ENCODE results near the gene TMCO4. TPM values are rescaled to one million over a fixed set of nuclear protein-coding genes. Genes with fewer than 3 reads are reported as not detected.
A peak's percentile ranks its signal among the peaks of the same experiment; 100 is the strongest.

TMCO4 gene
- total and polyA plus RNA-seq, 4 experiments from 2014 or later, result 14.9 to 32.7 (median 22.7) TPM

DNA sequence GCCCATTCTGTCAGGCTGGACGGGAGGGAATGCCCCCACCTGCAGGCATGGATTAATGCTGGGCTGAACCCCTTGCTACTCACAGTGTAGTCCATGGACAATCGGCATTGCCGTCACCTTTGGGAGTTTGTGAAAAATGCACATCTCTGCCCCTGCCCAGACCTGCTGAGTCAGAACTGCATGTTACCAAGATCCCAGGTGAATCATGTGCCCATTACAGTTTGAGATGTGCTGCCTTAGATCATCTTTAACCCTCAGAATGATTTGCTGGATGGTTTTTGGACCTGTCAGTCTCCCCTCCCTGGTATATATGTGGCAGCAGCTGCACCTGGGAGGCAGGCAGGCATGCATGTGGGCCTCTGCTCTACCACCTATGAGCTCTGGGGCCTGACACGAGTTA, 120.0 kb downstream of the TMCO4 start:
- ChIA-PET CTCF (ENCODE audit: partially characterized antibody) (interaction anchor here (1.1 kb wide), 1 partner anchor 17 kb away, joined by 3 read pairs; no protein-coding TSS in a partner anchor), POLR2A (ENCODE audit: partially characterized antibody) (no interaction called here)
- Mint-ChIP-seq H3K27ac (peak overlapping the region in 1 of 7 donors; percentile 64), H3K36me3 (peaks cover 5 to 7% of the 10 kb centered on the region in 2 donors), H3K4me1 (peaks cover 0 to 5% (median 3%) of the 10 kb centered on the region in 4 donors), H3K27me3 (peaks cover 0 to 5% of the 10 kb centered on the region in 2 donors), H3K4me3 (no peak overlapping the region), H3K9me3 (no peaks in the 10 kb centered on the region)
- Histone ChIP-seq H3K4me3 (ENCODE audit: low read length in 2 of 2) (no peak overlapping the region), H3K27me3 (ENCODE audit: insufficient read depth, low read length) (no peaks in the 10 kb centered on the region), H3K27ac (ENCODE audit: low read depth, low read length) (no peak overlapping the region), H3K9me3 (ENCODE audit: control insufficient read depth in 1 of 2, low read length in 2 of 2) (no peaks in the 10 kb centered on the region), H3K36me3 (ENCODE audit: insufficient read depth, low read length) (no peaks in the 10 kb centered on the region), H3K4me1 (ENCODE audit: insufficient read depth, low read length) (no peaks in the 10 kb centered on the region)
- intact Hi-C loops (cut with micrococcal nuclease), result no loop called here
- DNase-seq, result no peak

DNA sequence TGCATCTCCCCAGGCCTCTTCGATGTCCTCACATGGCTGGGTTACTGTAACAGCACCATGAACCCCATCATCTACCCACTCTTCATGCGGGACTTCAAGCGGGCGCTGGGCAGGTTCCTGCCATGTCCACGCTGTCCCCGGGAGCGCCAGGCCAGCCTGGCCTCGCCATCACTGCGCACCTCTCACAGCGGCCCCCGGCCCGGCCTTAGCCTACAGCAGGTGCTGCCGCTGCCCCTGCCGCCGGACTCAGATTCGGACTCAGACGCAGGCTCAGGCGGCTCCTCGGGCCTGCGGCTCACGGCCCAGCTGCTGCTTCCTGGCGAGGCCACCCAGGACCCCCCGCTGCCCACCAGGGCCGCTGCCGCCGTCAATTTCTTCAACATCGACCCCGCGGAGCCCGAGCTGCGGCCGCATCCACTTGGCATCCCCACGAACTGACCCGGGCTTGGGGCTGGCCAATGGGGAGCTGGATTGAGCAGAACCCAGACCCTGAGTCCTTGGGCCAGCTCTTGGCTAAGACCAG, 120.7 kb downstream of the TMCO4 start:
- Mint-ChIP-seq H3K4me3 (no peak overlapping the region), H3K27me3 (peaks cover 0 to 5% of the 10 kb centered on the region in 2 donors), H3K27ac (no peak overlapping the region), H3K9me3 (no peaks in the 10 kb centered on the region), H3K4me1 (peaks cover 0 to 5% (median 3%) of the 10 kb centered on the region in 4 donors), H3K36me3 (peaks cover 4 to 5% of the 10 kb centered on the region in 2 donors)
- H3K4me1 ChIP-seq (ENCODE audit: insufficient read depth, low read length), result no peaks in the 10 kb centered on the region
- ChIA-PET POLR2A (ENCODE audit: partially characterized antibody) (no interaction called here), CTCF (ENCODE audit: partially characterized antibody) (interaction anchor here (2.1 kb wide), 1 partner anchor 24 kb away, joined by 8 read pairs; no protein-coding TSS in a partner anchor)
- H3K27me3 ChIP-seq (ENCODE audit: insufficient read depth, low read length), result no peaks in the 10 kb centered on the region
- no peak overlapping the region for H3K4me3 ChIP-seq (ENCODE audit: low read length in 2 of 2)
- H3K36me3 ChIP-seq (ENCODE audit: insufficient read depth, low read length), result no peaks in the 10 kb centered on the region
- DNase-seq, result no peak
- H3K27ac ChIP-seq (ENCODE audit: low read depth, low read length), result no peak overlapping the region
- H3K9me3 ChIP-seq (ENCODE audit: control insufficient read depth in 1 of 2, low read length in 2 of 2), result no peaks in the 10 kb centered on the region
- intact Hi-C loops (cut with micrococcal nuclease), result no loop called here

DNA sequence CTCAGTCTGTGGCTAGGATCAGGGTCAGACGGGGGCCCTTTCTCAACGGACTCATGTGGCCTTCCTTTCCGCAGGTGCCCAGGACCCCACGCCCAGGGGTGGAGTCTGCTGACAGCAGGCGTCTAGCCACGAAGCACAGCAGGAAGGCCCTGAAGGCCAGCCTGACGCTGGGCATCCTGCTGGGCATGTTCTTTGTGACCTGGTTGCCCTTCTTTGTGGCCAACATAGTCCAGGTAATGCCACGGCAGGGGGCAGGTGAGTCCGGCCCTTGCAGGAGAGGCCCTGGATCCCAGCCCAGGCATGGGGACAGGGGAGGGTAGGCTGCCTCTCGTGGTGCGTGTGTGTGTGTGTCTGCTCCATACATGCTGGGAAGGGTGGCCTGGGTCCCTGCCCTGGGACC, 121.2 kb downstream of the TMCO4 start:
- intact Hi-C loops (cut with micrococcal nuclease), result no loop called here
- no peak overlapping the region for H3K27ac Mint-ChIP-seq
- H3K4me3 ChIP-seq (ENCODE audit: low read length in 2 of 2), result no peak overlapping the region
- POLR2A ChIA-PET (ENCODE audit: partially characterized antibody), result no interaction called here
- no peak overlapping the region for H3K27ac ChIP-seq (ENCODE audit: low read depth, low read length)
- CTCF ChIA-PET (ENCODE audit: partially characterized antibody), result interaction anchor here (1.8 to 2.1 kb wide), 2 partner anchors 25 to 27 kb away, joined by 6 to 8 read pairs; no protein-coding TSS in a partner anchor
- H3K4me1 Mint-ChIP-seq, result peaks cover 0 to 5% (median 3%) of the 10 kb centered on the region in 4 donors
- H3K9me3 Mint-ChIP-seq, result peaks cover 0 to 2% (median 0%) of the 10 kb centered on the region in 8 donors
- H3K27me3 ChIP-seq (ENCODE audit: insufficient read depth, low read length), result no peaks in the 10 kb centered on the region
- H3K36me3 Mint-ChIP-seq, result peaks cover 4 to 5% of the 10 kb centered on the region in 2 donors
- no peaks in the 10 kb centered on the region for H3K4me1 ChIP-seq (ENCODE audit: insufficient read depth, low read length)
- no peak overlapping the region for H3K4me3 Mint-ChIP-seq
- no peaks in the 10 kb centered on the region for H3K9me3 ChIP-seq (ENCODE audit: control insufficient read depth in 1 of 2, low read length in 2 of 2)
- DNase-seq, result no peak
- peaks cover 1 to 5% of the 10 kb centered on the region in 2 donors for H3K27me3 Mint-ChIP-seq
- H3K36me3 ChIP-seq (ENCODE audit: insufficient read depth, low read length), result no peaks in the 10 kb centered on the region

GRCh38 chr1:19676438-19676922, 123.2 kb downstream of the TMCO4 start:
- intact Hi-C loops (cut with micrococcal nuclease), result no loop called here
- Mint-ChIP-seq H3K36me3 (no peaks in the 10 kb centered on the region), H3K9me3 (peaks cover 0 to 2% (median 0%) of the 10 kb centered on the region in 8 donors), H3K4me3 (no peak overlapping the region), H3K27me3 (peaks cover 1 to 5% of the 10 kb centered on the region in 2 donors), H3K27ac (no peak overlapping the region), H3K4me1 (peaks cover 0 to 5% (median 3%) of the 10 kb centered on the region in 4 donors)
- CTCF ChIA-PET (ENCODE audit: partially characterized antibody), result interaction anchor here (1.5 to 2.1 kb wide), 4 partner anchors 16 to 39 kb away, joined by 6 to 11 read pairs (median 9); no protein-coding TSS in a partner anchor
- POLR2A ChIA-PET (ENCODE audit: partially characterized antibody), result no interaction called here
- Histone ChIP-seq H3K27ac (ENCODE audit: low read depth, low read length) (no peak overlapping the region), H3K4me1 (ENCODE audit: insufficient read depth, low read length) (no peaks in the 10 kb centered on the region), H3K27me3 (ENCODE audit: insufficient read depth, low read length) (no peaks in the 10 kb centered on the region), H3K36me3 (ENCODE audit: insufficient read depth, low read length) (no peaks in the 10 kb centered on the region), H3K9me3 (ENCODE audit: control insufficient read depth in 1 of 2, low read length in 2 of 2) (no peaks in the 10 kb centered on the region), H3K4me3 (ENCODE audit: low read length in 2 of 2) (no peak overlapping the region)
- no peak for DNase-seq

DNA sequence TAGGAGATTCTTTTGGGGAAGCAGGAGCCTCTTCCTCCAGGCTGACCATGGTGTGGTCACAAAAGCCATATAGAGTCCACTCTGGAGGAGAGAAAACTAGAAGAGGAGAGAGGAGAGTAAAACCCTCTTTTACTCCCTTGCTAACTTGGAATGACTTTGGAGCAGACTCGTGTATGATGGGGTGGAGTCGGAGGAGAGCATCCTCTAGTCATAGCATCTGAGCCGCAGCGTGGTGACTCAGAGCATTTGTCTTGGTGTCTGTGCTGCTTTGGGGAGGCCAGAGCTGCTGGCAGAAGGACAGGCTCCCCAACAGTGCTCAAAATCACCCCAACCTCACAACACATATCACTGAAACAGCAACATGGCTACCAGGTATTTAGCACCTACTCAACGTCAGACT, 123.9 kb downstream of the TMCO4 start:
- Mint-ChIP-seq H3K4me1 (peaks cover 0 to 7% (median 3%) of the 10 kb centered on the region in 4 donors), H3K4me3 (no peak overlapping the region), H3K27me3 (peaks cover 1 to 5% of the 10 kb centered on the region in 2 donors), H3K27ac (peak overlapping the region in 1 of 7 donors; percentile 47), H3K9me3 (peaks cover 0 to 2% (median 0%) of the 10 kb centered on the region in 8 donors), H3K36me3 (no peaks in the 10 kb centered on the region)
- no peak for DNase-seq
- Histone ChIP-seq H3K4me3 (ENCODE audit: low read length in 2 of 2) (no peak overlapping the region), H3K4me1 (ENCODE audit: insufficient read depth, low read length) (no peaks in the 10 kb centered on the region), H3K27me3 (ENCODE audit: insufficient read depth, low read length) (no peaks in the 10 kb centered on the region), H3K9me3 (ENCODE audit: control insufficient read depth in 1 of 2, low read length in 2 of 2) (no peaks in the 10 kb centered on the region), H3K36me3 (ENCODE audit: insufficient read depth, low read length) (no peaks in the 10 kb centered on the region), H3K27ac (ENCODE audit: low read depth, low read length) (no peak overlapping the region)
- ChIA-PET CTCF (ENCODE audit: partially characterized antibody) (no interaction called here), POLR2A (ENCODE audit: partially characterized antibody) (no interaction called here)
- intact Hi-C loops (cut with micrococcal nuclease), result no loop called here

DNA sequence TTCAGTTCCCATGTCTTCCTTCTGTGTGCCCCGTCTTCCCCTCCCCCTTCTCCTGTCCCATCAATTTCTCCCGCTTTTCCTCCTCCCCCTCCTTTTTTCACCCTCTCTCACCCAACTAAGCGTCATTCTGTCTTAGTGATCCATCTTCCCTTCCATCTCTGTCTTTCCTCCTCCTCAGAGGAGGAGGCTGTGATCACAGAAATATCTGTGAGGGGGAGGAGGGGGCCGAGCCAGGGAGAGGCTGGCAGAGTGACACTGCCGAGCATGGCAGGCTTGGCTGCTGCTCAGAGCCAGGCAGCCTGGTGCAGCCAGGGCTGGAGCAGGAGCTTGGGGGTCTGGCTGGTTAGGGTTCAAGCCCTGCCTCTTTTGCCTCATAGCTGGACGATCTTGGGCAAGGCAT, 127.5 kb downstream of the TMCO4 start:
- ChIA-PET POLR2A (ENCODE audit: partially characterized antibody) (no interaction called here), CTCF (ENCODE audit: partially characterized antibody) (interaction anchor here (0.6 to 3.9 kb wide), 4 partner anchors 11 to 201 kb away, joined by 3 to 28 read pairs (median 8); no protein-coding TSS in a partner anchor)
- Mint-ChIP-seq H3K36me3 (no peaks in the 10 kb centered on the region), H3K4me1 (peaks cover 0 to 11% (median 5%) of the 10 kb centered on the region in 4 donors), H3K27ac (peak overlapping the region in 1 of 7 donors; percentile 30), H3K9me3 (peaks cover 0 to 3% (median 0%) of the 10 kb centered on the region in 8 donors), H3K27me3 (peaks cover 1 to 5% of the 10 kb centered on the region in 2 donors), H3K4me3 (no peak overlapping the region)
- Histone ChIP-seq H3K4me3 (ENCODE audit: low read length in 2 of 2) (no peak overlapping the region), H3K36me3 (ENCODE audit: insufficient read depth, low read length) (no peaks in the 10 kb centered on the region), H3K4me1 (ENCODE audit: insufficient read depth, low read length) (no peaks in the 10 kb centered on the region), H3K9me3 (ENCODE audit: control insufficient read depth in 1 of 2, low read length in 2 of 2) (no peaks in the 10 kb centered on the region), H3K27me3 (ENCODE audit: insufficient read depth, low read length) (no peaks in the 10 kb centered on the region), H3K27ac (ENCODE audit: low read depth, low read length) (no peak overlapping the region)
- intact Hi-C loops (cut with micrococcal nuclease), result no loop called here
- no peak for DNase-seq

GRCh38 chr1:19670787-19671186, 128.9 kb downstream of the TMCO4 start:
- intact Hi-C loops (cut with micrococcal nuclease), result no loop called here

More at GRCh38 chr1:19670787-19671186, 128.9 kb downstream of the TMCO4 start:
- Histone ChIP-seq H3K27ac (ENCODE audit: low read depth, low read length) (no peak overlapping the region), H3K4me3 (ENCODE audit: low read length in 2 of 2) (no peak overlapping the region), H3K27me3 (ENCODE audit: insufficient read depth, low read length) (no peaks in the 10 kb centered on the region), H3K9me3 (ENCODE audit: control insufficient read depth in 1 of 2, low read length in 2 of 2) (no peaks in the 10 kb centered on the region), H3K4me1 (ENCODE audit: insufficient read depth, low read length) (peaks cover 1% of the 10 kb centered on the region), H3K36me3 (ENCODE audit: insufficient read depth, low read length) (no peaks in the 10 kb centered on the region)
- ChIA-PET POLR2A (ENCODE audit: partially characterized antibody) (no interaction called here), CTCF (ENCODE audit: partially characterized antibody) (interaction anchor here (3.9 kb wide), 1 partner anchor 9 kb away, joined by 28 read pairs; no protein-coding TSS in a partner anchor)
- H3K36me3 Mint-ChIP-seq, result no peaks in the 10 kb centered on the region
- no peak for DNase-seq
- no peak overlapping the region for H3K4me3 Mint-ChIP-seq
- peaks cover 1 to 16% of the 10 kb centered on the region in 2 donors for H3K27me3 Mint-ChIP-seq
- peaks cover 0 to 3% (median 0%) of the 10 kb centered on the region in 8 donors for H3K9me3 Mint-ChIP-seq
- H3K4me1 Mint-ChIP-seq, result peaks cover 9 to 24% (median 18%) of the 10 kb centered on the region in 4 donors
- peak overlapping the region in 1 of 7 donors; percentile 36 for H3K27ac Mint-ChIP-seq
